ENCODE data around the gene HDDC2.

- TF ChIP-seq CTCF (IDR thresholded peaks at IDR 0.05) (no peak), HMGXB4 (CRISPR knock-in tag; IDR thresholded peaks at IDR 0.05) (no peak), ZNF281 (CRISPR knock-in tag; IDR thresholded peaks at IDR 0.05) (no peak), ZNF263 (CRISPR knock-in tag; IDR thresholded peaks at IDR 0.05; ENCODE audit: low read depth) (no peak), ZNF232 (CRISPR knock-in tag; IDR thresholded peaks at IDR 0.05) (no peak)
These were observed 2.5 kb downstream of the HDDC2 start for GRCh38 chr6:125299257-125299656.
